GM18526 (cell line): ENCODE measurements around the gene ABL1.

ENCODE experiments used
- POLR2A ChIP-seq: IDR thresholded peaks from 3 replicates; pipeline ENCODE4 v1.6.1; 2011; ENCODE audit not compliant: insufficient read length; ENCODE audit errors: extremely low read depth

Gene ABL1

GRCh38 chr9:130897105-130897751 lies 62.2 kb downstream of the ABL1 start:
- no peak for TF ChIP-seq POLR2A

GRCh38 chr9:130897848-130898551 lies 62.9 kb downstream of the ABL1 start:
- TF ChIP-seq POLR2A, result no peak

- TF ChIP-seq POLR2A, result no peak
Measured at GRCh38 chr9:130898552-130898852, 63.4 kb downstream of the ABL1 start.

- no peak for TF ChIP-seq POLR2A
Measured at GRCh38 chr9:130899051-130899748, 64.1 kb downstream of the ABL1 start.

- TF ChIP-seq POLR2A, result no peak
Measured at GRCh38 chr9:130900701-130901497, 65.8 kb downstream of the ABL1 start.

- TF ChIP-seq POLR2A, result no peak
Measured at GRCh38 chr9:130901498-130902203, 66.6 kb downstream of the ABL1 start.

- no peak for TF ChIP-seq POLR2A
Measured at GRCh38 chr9:130902204-130903185, 67.4 kb downstream of the ABL1 start.

GRCh38 chr9:130903194-130904069 lies 68.4 kb downstream of the ABL1 start:
- TF ChIP-seq POLR2A, result no peak

- TF ChIP-seq POLR2A, result no peak
Measured at GRCh38 chr9:130904070-130905044, 69.3 kb downstream of the ABL1 start.

- no peak for TF ChIP-seq POLR2A
Measured at GRCh38 chr9:130905125-130905901, 70.3 kb downstream of the ABL1 start.
